ENCODE data around the gene ESRRA. TPM values are rescaled to one million over a fixed set of nuclear protein-coding genes. Genes with fewer than 3 reads are reported as not detected.
A peak's percentile ranks its signal among the peaks of the same experiment; 100 is the strongest.

Gene ESRRA
- total and polyA plus RNA-seq, 9 of the 15 experiments (the other 6 are each of a cell fraction or from before 2014, with no cell fraction given), result 0.27 to 89.7 (median 23.7) TPM

- TF ChIP-seq REST (IDR thresholded peaks at IDR 0.05; ENCODE audit: borderline replicate concordance), result peak; percentile 43; the same call in 1 of the 2 replicates
- TF ChIP-seq REST (CRISPR knock-in tag; IDR thresholded peaks at IDR 0.05; ENCODE audit: low read depth), result no peak
- TF ChIP-seq MAX (CRISPR knock-in tag; IDR thresholded peaks at IDR 0.05), result peak; percentile 45; the same call in 1 of the 2 replicates
- TF ChIP-seq ID3 (CRISPR knock-in tag; IDR thresholded peaks at IDR 0.05), result no peak
- TF ChIP-seq ID3 (tag; IDR thresholded peaks at IDR 0.05), result 0 out of 2 replicates have a peak, but pooled peaks have one; percentile 20
- 0 out of 4 replicates have a peak, but pooled peaks of 1 of the 2 experiments have one; percentile 55 for TF ChIP-seq BCLAF1 (IDR thresholded peaks at IDR 0.05; ENCODE audit: borderline replicate concordance in 1 of 2, control insufficient read depth in 1 of 2, low read depth in 2 of 2, low read length in 1 of 2)
- no peak for TF ChIP-seq SAFB2 (IDR thresholded peaks at IDR 0.05; ENCODE audit: borderline replicate concordance, low read depth, low read length, severe bottlenecking)
- 0 out of 2 replicates have a peak, but pooled peaks have one; percentile 55 for TF ChIP-seq ZNF583 (CRISPR knock-in tag; IDR thresholded peaks at IDR 0.05)
- peak; percentile 28; the same call in 1 of the 2 replicates for TF ChIP-seq SMAD4 (CRISPR knock-in tag; conservative IDR thresholded peaks at IDR 0.05)
- 0 out of 2 replicates have a peak, but pooled peaks have one; percentile 18 for TF ChIP-seq CC2D1A (IDR thresholded peaks at IDR 0.05)
- TF ChIP-seq RAD51 (IDR thresholded peaks at IDR 0.05; ENCODE audit: borderline replicate concordance, low read depth), result no peak
- TF ChIP-seq TARDBP (IDR thresholded peaks at IDR 0.05), result 0 out of 2 replicates have a peak, but pooled peaks have one; percentile 46
- no peak for TF ChIP-seq NR3C1 (CRISPR knock-in tag; IDR thresholded peaks at IDR 0.05)
- no peak for TF ChIP-seq KDM1A (IDR thresholded peaks at IDR 0.05)
- TF ChIP-seq NFIC (IDR thresholded peaks at IDR 0.05), result peak; percentile 91
- no peak for TF ChIP-seq FUS (optimal IDR thresholded peaks at IDR 0.05; ENCODE audit: low read depth, low read length)
Measured at GRCh38 chr11:64316672-64317324, 11.5 kb downstream of the ESRRA start (continued).
